ENCODE data around the gene BMPR1B.

Gene BMPR1B

DNA sequence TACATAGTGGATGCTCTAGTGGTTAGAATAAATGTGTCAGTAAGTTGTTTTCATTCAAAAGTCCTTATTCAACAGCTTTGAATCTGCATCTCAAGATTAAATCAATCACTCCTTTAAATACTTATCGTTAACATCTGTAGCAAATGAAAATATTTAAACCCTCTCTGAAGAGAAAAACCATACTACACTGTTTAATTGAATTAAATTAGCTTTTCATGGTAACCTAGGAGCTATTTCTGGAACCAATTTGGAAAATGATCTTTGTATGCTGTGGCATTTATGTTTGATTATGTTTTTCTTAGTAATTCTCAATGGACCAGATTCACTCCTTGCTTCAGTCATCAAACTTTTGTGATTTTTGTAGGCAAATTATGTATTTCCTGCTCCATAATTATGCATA lies 9.7 kb downstream of the BMPR1B start:
- TF ChIP-seq, protein P1, sequence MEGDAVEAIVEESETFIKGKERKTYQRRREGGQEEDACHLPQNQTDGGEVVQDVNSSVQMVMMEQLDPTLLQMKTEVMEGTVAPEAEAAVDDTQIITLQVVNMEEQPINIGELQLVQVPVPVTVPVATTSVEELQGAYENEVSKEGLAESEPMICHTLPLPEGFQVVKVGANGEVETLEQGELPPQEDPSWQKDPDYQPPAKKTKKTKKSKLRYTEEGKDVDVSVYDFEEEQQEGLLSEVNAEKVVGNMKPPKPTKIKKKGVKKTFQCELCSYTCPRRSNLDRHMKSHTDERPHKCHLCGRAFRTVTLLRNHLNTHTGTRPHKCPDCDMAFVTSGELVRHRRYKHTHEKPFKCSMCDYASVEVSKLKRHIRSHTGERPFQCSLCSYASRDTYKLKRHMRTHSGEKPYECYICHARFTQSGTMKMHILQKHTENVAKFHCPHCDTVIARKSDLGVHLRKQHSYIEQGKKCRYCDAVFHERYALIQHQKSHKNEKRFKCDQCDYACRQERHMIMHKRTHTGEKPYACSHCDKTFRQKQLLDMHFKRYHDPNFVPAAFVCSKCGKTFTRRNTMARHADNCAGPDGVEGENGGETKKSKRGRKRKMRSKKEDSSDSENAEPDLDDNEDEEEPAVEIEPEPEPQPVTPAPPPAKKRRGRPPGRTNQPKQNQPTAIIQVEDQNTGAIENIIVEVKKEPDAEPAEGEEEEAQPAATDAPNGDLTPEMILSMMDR (conservative IDR thresholded peaks at IDR 0.05; ENCODE audit: low read depth, low read length) = no peak
- no peak for DNase-seq (ENCODE audit: low read depth)
- no peak overlapping the region for H3K4me3 ChIP-seq (ENCODE audit: low read depth, low read length)

DNA sequence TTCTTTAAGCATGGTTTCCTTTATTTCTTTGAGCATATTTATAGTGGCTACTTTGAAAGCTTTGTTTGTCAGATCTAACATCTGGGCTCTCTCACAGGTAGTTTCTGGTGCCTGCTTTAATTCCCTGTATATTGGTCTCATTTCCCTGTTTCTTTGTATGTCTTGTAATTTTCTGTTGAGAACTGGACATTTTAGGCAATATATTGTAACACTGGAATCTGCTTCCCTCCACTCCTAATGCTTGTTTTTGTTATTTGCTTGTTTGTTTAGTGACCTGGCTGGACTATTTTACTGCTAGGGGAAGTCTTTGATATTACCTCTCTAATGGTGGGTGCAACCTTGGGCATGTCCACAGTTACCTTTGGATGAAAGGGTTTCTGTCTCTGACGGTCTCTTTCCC lies 25.0 kb downstream of the BMPR1B start:
- no peak for DNase-seq (ENCODE audit: low read depth)
- TF ChIP-seq, protein P1 (conservative IDR thresholded peaks at IDR 0.05; ENCODE audit: low read depth, low read length) = no peak
- H3K4me3 ChIP-seq (ENCODE audit: low read depth, low read length) = no peak overlapping the region

DNA sequence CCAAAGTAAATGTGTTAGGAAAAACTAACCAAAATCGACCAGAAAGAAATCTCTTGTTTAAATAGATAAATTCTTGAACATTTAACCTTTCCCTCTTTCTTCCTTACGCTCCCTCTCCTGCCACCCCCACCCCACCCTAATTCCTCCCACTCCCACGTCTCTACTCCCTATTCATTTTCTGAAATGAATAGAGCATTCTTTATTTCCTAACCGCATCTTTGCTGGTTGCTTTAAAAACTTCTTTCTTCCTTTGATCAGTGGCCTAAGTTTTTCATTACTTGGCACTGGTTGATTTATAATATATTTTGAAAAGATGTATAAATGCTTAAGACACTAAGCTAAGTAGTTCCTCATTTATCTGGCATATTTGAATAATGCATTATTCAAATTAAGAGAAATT lies 33.9 kb downstream of the BMPR1B start:
- TF ChIP-seq, protein P1 (conservative IDR thresholded peaks at IDR 0.05; ENCODE audit: low read depth, low read length) = no peak
- no peak for DNase-seq (ENCODE audit: low read depth)
- no peak overlapping the region for H3K4me3 ChIP-seq (ENCODE audit: low read depth, low read length)

DNA sequence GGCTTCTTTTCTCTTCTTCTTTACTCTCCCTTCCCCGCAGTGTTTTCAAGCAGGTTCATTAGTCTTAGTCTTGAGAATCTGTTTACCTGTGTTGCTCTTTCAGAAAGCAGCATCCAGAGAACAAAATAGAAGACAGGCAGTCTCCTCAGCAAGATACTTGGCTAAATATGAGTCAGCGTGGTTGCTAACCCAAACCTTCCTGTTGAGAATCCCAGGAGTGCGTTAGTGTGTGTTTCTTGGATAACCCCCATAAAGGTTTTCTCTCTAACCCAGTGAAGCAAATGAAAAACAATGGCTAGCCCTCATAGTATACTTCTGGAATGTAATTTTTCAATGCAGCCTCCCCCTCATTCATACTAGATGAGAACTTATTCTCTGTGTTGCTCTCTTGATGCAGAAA lies 41.1 kb downstream of the BMPR1B start:
- TF ChIP-seq, protein P1 (conservative IDR thresholded peaks at IDR 0.05; ENCODE audit: low read depth, low read length) = no peak
- peak; percentile 73 for DNase-seq (ENCODE audit: low read depth)
- no peak overlapping the region for H3K4me3 ChIP-seq (ENCODE audit: low read depth, low read length)

DNA sequence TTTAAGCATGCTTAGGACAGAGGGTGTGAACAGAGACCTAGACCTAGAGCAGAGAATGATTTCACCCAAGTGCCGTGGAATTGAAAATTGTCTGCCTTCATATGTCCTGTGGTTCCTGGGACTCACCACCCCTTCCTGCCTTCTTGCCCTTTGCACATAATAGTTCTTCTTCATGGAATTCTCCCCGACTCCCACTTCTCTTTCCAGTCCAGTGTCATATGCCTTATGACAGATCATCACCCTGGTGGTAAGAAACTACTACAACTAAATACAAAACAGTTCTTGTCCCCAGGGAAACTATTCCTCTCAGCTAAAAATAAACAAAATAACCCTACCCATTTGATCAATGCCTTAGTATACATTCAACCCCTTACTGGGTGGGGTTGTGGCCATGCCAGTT lies 43.3 kb downstream of the BMPR1B start:
- no peak overlapping the region for H3K4me3 ChIP-seq (ENCODE audit: low read depth, low read length)
- no peak for DNase-seq (ENCODE audit: low read depth)
- TF ChIP-seq, protein P1 (conservative IDR thresholded peaks at IDR 0.05; ENCODE audit: low read depth, low read length) = no peak

DNA sequence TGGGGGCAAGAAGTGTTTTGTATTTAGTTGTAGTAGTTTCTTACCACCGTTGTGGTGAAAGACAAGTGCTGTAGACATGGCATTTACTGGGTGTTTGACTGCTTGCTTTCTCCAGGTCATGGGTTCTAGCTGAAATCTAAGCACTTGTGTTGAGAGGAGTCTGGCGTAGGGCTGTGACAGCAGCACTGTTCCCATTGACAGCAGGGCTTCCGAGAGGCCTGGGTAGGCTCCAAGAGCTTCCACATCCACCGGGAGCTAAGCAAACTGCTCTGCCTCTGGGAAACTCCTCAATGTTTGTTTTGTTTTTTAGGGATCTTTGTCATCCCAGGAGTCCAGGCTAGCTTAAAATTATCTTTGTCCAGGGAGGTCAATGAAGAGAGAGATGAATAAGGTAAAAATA lies 44.3 kb downstream of the BMPR1B start:
- TF ChIP-seq, protein P1 (conservative IDR thresholded peaks at IDR 0.05; ENCODE audit: low read depth, low read length) = no peak
- no peak overlapping the region for H3K4me3 ChIP-seq (ENCODE audit: low read depth, low read length)
- no peak for DNase-seq (ENCODE audit: low read depth)

DNA sequence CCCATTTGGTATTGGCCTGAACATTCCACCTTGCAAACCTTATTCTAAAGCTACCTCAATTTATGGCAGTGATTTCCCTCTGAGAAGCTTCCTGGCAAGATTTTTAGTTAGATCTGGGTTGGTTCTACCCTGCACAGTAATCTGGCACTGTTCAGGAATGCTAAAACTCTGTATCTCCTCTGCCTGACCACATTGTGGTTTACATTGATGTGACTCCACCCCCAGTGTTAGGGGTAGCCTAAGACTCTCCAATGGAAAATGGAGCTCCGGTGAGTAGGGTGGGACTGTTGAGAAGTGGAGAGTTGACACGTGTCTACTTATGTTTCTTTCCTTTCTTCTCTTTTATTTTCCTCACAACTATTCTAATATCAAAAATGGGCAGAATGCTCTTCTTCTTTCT lies 45.4 kb downstream of the BMPR1B start:
- no peak overlapping the region for H3K4me3 ChIP-seq (ENCODE audit: low read depth, low read length)
- peak; percentile 33 for DNase-seq (ENCODE audit: low read depth)
- TF ChIP-seq, protein P1 (conservative IDR thresholded peaks at IDR 0.05; ENCODE audit: low read depth, low read length) = no peak

All from choroid plexus epithelial cell (primary cell).